ENCODE measurements around the gene CDC73. TPM values are rescaled to one million over a fixed set of nuclear protein-coding genes. Genes with fewer than 3 reads are reported as not detected.
A peak's percentile ranks its signal among the peaks of the same experiment; 100 is the strongest.

Gene CDC73
- total and polyA plus RNA-seq, 2 donors from 2014 or later, result 11.4 to 73.1 TPM

GRCh38 chr1:193118803-193119730, 2.8 kb upstream of the CDC73 start:
- Histone ChIP-seq H3K27ac (ENCODE audit: low read depth in 2 of 2, low read length in 2 of 2) (no peak overlapping the region), H3K27me3 (ENCODE audit: control insufficient read depth, insufficient read depth, low read length) (no peaks in the 10 kb centered on the region), H3K4me3 (ENCODE audit: low read length in 3 of 3) (no peak overlapping the region), H3K36me3 (ENCODE audit: control insufficient read depth in 2 of 3, insufficient read depth in 3 of 3, low read length in 3 of 3) (no peaks in the 10 kb centered on the region), H3K9ac (ENCODE audit: low read length in 3 of 3) (no peak overlapping the region), H3K4me1 (ENCODE audit: control insufficient read depth in 2 of 3, insufficient read depth in 2 of 3, low read depth in 1 of 3, low read length in 3 of 3) (peaks cover 0 to 5% (median 0%) of the 10 kb centered on the region in 3 donors), H3K9me3 (ENCODE audit: control insufficient read depth in 2 of 3, insufficient read depth in 1 of 3, low read length in 3 of 3) (no peaks in the 10 kb centered on the region)
- FAIRE-seq (no peak), DNase-seq (no peak)
- intact Hi-C loops (cut with DNase I), result no loop called here
- no peak for TF ChIP-seq CTCF (IDR thresholded peaks at IDR 0.05; ENCODE audit: borderline replicate concordance, extremely low read depth, insufficient read depth)

- Histone ChIP-seq H3K9me3 (ENCODE audit: control insufficient read depth in 2 of 3, insufficient read depth in 1 of 3, low read length in 3 of 3) (no peaks in the 10 kb centered on the region), H3K4me3 (ENCODE audit: low read length in 3 of 3) (peak overlapping the region in 2 of 3 donors; percentile 74 to 87), H3K36me3 (ENCODE audit: control insufficient read depth in 2 of 3, insufficient read depth in 3 of 3, low read length in 3 of 3) (no peaks in the 10 kb centered on the region), H3K4me1 (ENCODE audit: control insufficient read depth in 2 of 3, insufficient read depth in 2 of 3, low read depth in 1 of 3, low read length in 3 of 3) (peaks cover 0 to 5% (median 3%) of the 10 kb centered on the region in 3 donors), H3K9ac (ENCODE audit: low read length in 3 of 3) (peak overlapping the region in 1 of 3 donors; percentile 6), H3K27me3 (ENCODE audit: control insufficient read depth, insufficient read depth, low read length) (no peaks in the 10 kb centered on the region), H3K27ac (ENCODE audit: low read depth in 2 of 2, low read length in 2 of 2) (no peak overlapping the region)
- TF ChIP-seq CTCF (IDR thresholded peaks at IDR 0.05; ENCODE audit: borderline replicate concordance, extremely low read depth, insufficient read depth), result no peak
- DNase-seq (peak in 1 of 5 donors; percentile 16), FAIRE-seq (no peak)
- intact Hi-C loops (cut with DNase I), result no loop called here
Observed at GRCh38 chr1:193120604-193121166, 1.1 kb upstream of the CDC73 start.

- Histone ChIP-seq H3K27ac (ENCODE audit: low read depth in 2 of 2, low read length in 2 of 2) (no peak overlapping the region), H3K27me3 (ENCODE audit: control insufficient read depth, insufficient read depth, low read length) (no peaks in the 10 kb centered on the region), H3K36me3 (ENCODE audit: control insufficient read depth in 2 of 3, insufficient read depth in 3 of 3, low read length in 3 of 3) (peaks cover 0 to 3% (median 0%) of the 10 kb centered on the region in 3 donors), H3K9me3 (ENCODE audit: control insufficient read depth in 2 of 3, insufficient read depth in 1 of 3, low read length in 3 of 3) (no peaks in the 10 kb centered on the region), H3K9ac (ENCODE audit: low read length in 3 of 3) (no peak overlapping the region), H3K4me1 (ENCODE audit: control insufficient read depth in 2 of 3, insufficient read depth in 2 of 3, low read depth in 1 of 3, low read length in 3 of 3) (peaks cover 0 to 5% (median 3%) of the 10 kb centered on the region in 3 donors), H3K4me3 (ENCODE audit: low read length in 3 of 3) (peak overlapping the region in 1 of 3 donors; percentile 87)
- no peak for TF ChIP-seq CTCF (IDR thresholded peaks at IDR 0.05; ENCODE audit: borderline replicate concordance, extremely low read depth, insufficient read depth)
- DNase-seq, result peak in 1 of 5 donors; percentile 3
- FAIRE-seq, result no peak
- intact Hi-C loops (cut with DNase I), result no loop called here
Observed at GRCh38 chr1:193123751-193124150, 1.9 kb downstream of the CDC73 start.
